HG03469 (cell line): ENCODE data around the gene SLIT3.

ENCODE experiments used
- ATAC-seq: cut with Tn5 transposase; IDR thresholded peaks from one replicate; pipeline ENCODE4 v1.9.1; 2021; ENCODE audit warnings: mild to moderate bottlenecking, moderate library complexity, moderate number of reproducible peaks; ENCODE audit not compliant: unreplicated experiment

The SLIT3 gene

GRCh38 chr5:168819004-168819621 lies 481.8 kb downstream of the SLIT3 start:
- ATAC-seq: no peak

GRCh38 chr5:168818558-168818957 lies 482.4 kb downstream of the SLIT3 start:
- ATAC-seq: no peak

GRCh38 chr5:168817591-168817990 lies 483.3 kb downstream of the SLIT3 start:
- ATAC-seq: no peak

GRCh38 chr5:168816661-168817060 lies 484.3 kb downstream of the SLIT3 start:
- ATAC-seq: no peak

- no peak for ATAC-seq
Observed at GRCh38 chr5:168813184-168813968, 487.6 kb downstream of the SLIT3 start.

- ATAC-seq: no peak
Observed at GRCh38 chr5:168810641-168811040, 490.3 kb downstream of the SLIT3 start.

- ATAC-seq: no peak
Observed at GRCh38 chr5:168809218-168809617, 491.7 kb downstream of the SLIT3 start.

GRCh38 chr5:168808051-168808616 lies 492.8 kb downstream of the SLIT3 start:
- ATAC-seq: no peak

GRCh38 chr5:168807287-168807686 lies 493.7 kb downstream of the SLIT3 start:
- no peak for ATAC-seq

GRCh38 chr5:168803541-168803940 lies 497.4 kb downstream of the SLIT3 start:
- no peak for ATAC-seq

GRCh38 chr5:168802337-168802736 lies 498.6 kb downstream of the SLIT3 start:
- peak; percentile 63 for ATAC-seq

GRCh38 chr5:168801567-168801966 lies 499.4 kb downstream of the SLIT3 start:
- ATAC-seq: no peak

- ATAC-seq: no peak
Observed at GRCh38 chr5:168800701-168801100, 500.2 kb downstream of the SLIT3 start.

- ATAC-seq: no peak
Observed at GRCh38 chr5:168798065-168799023, 502.6 kb downstream of the SLIT3 start.

GRCh38 chr5:168796593-168797580 lies 504.1 kb downstream of the SLIT3 start:
- ATAC-seq: no peak

- ATAC-seq: no peak
Observed at GRCh38 chr5:168796000-168796399, 504.9 kb downstream of the SLIT3 start.

- ATAC-seq: no peak
Observed at GRCh38 chr5:168793841-168794837, 506.8 kb downstream of the SLIT3 start.

GRCh38 chr5:168792678-168793077 lies 508.3 kb downstream of the SLIT3 start:
- no peak for ATAC-seq
